GM12873 (cell line): ENCODE data around the gene HS6ST1.

Source experiments
- TF ChIP-seq, protein P1 (sequence below): IDR thresholded peaks from 2 replicates; pipeline ENCODE4 v1.5.1; 2012; ENCODE audit warnings: low read depth, mild to moderate bottlenecking, moderate library complexity, low read length, control low read depth; ENCODE audit not compliant: insufficient read depth; ENCODE audit errors: missing control alignments

Gene HS6ST1

DNA sequence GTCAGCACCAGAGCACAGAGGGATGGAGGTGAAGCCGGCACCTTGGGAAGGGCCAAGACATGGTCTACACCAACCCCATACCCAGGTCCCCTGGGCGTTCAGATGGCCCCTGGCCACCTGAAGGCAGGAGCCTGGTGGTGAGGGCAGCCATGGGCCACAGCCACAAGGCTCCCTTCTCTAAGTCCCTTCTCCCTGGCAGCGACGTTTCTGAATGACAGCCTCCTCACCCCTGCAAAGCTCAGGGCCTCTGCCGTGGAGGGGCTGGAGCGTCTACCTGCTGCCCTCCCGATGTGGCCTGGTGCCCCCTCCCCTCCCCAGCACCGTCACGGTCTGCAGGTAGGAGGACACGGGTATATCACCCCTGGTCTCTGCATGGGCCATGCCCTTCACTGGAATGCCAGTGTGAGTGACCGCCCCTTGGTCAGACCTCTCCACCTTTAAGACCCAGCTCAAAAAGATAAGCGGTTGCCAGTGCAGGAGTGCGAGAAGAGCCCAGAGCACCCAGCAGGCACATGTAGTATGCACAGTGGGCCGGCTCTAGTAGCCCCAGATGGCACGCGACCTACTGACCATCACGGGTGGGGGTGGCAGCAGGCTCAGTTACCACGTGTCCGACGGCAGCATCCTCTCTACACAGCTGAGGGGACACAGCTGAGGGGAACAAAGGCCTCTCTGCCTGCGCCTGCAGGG lies 46.6 kb downstream of the HS6ST1 start:
- TF ChIP-seq, protein P1, sequence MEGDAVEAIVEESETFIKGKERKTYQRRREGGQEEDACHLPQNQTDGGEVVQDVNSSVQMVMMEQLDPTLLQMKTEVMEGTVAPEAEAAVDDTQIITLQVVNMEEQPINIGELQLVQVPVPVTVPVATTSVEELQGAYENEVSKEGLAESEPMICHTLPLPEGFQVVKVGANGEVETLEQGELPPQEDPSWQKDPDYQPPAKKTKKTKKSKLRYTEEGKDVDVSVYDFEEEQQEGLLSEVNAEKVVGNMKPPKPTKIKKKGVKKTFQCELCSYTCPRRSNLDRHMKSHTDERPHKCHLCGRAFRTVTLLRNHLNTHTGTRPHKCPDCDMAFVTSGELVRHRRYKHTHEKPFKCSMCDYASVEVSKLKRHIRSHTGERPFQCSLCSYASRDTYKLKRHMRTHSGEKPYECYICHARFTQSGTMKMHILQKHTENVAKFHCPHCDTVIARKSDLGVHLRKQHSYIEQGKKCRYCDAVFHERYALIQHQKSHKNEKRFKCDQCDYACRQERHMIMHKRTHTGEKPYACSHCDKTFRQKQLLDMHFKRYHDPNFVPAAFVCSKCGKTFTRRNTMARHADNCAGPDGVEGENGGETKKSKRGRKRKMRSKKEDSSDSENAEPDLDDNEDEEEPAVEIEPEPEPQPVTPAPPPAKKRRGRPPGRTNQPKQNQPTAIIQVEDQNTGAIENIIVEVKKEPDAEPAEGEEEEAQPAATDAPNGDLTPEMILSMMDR, result no peak

DNA sequence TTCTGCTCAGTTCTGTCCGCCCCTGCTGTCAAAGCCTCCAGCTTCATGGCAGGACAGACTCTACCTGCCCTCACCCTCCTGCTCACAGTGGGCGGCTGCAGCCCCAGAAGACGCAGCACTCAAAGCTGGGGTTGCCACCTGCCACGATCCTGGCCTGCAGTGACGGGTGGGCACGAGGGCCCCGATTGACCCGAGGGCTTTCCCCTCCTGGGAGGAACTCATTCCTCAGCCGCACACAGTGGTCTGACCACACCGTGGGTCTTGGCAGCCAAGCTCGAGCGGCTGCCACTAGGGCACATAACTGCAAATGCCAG lies 47.1 kb downstream of the HS6ST1 start:
- TF ChIP-seq, protein P1, result no peak

DNA sequence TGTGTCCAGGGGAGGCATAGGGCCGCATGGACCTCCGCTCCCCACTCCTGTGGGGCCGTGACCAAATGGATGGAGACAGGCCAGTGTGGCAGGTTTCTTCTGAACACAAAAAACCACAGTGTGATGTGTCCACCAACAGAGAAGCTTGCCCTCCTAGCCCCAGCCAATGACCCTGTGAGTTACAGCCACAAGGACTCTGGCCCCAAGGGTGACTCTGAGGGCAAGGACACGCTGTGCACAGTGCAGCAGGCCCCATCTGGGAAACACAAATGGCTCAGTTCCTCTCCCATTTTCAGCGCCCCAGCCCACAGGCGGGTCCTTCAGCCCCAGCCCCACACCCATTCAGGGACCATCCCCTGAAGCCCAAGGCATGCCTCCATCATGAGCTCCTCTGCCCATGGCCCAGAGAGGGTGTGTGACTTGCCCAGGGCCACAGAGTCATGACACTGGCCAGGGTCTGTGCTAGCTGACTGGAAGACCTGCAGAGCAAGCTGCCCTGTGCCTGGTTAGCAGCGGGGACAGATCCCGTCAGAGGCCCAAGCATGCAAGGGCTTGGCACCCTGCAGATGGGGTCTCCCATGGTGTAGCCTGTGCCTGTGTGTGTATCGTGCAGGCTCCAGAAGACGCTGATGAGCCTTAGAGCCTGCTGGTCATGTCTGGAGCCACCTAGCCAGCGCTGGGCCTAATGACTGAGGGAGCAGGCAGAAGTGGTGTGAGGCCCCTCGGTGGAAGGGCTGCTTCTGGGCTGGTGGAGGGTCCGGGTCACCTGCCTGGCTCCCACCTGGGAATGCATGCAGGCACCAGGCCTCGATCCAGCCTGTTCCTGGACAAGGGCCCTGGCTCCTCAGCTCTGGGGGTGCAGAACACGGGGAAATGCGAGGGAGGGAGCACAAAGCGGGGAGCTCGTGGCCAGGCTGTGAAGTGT lies 47.7 kb downstream of the HS6ST1 start:
- TF ChIP-seq, protein P1, result no peak

DNA sequence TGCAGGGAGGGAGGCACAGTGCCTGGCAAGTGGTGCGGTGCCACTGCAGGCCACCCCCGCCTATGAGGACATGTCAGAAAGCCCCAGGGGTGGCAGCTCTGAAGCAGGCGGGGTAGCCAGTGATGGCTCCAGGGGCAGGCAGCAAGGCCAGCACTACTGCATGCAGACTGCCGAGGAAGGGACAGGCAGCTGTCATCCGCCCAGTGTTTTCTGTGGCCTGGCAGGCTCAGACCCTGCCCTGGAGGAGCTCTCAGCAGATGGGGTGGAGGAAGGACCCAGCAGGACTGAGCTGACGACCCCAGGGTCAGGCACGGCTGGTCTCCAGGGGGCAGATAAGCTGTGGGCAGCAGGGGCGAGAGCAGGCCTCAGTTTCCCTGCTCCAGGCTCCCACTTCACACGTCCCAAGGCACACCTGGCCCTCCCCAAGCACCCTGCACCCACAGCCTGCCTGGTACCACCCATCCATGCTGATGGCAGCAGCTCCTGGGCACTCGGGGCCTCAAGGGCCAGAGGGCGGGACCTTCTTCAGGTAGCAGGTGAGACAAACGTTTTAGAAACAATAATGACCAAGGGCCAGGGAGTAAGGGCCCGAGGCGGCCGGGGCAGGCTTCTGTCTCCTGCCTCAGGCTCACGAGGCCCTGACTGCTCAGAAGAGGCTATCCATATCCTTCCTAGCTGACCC lies 48.5 kb downstream of the HS6ST1 start:
- TF ChIP-seq, protein P1, result no peak

DNA sequence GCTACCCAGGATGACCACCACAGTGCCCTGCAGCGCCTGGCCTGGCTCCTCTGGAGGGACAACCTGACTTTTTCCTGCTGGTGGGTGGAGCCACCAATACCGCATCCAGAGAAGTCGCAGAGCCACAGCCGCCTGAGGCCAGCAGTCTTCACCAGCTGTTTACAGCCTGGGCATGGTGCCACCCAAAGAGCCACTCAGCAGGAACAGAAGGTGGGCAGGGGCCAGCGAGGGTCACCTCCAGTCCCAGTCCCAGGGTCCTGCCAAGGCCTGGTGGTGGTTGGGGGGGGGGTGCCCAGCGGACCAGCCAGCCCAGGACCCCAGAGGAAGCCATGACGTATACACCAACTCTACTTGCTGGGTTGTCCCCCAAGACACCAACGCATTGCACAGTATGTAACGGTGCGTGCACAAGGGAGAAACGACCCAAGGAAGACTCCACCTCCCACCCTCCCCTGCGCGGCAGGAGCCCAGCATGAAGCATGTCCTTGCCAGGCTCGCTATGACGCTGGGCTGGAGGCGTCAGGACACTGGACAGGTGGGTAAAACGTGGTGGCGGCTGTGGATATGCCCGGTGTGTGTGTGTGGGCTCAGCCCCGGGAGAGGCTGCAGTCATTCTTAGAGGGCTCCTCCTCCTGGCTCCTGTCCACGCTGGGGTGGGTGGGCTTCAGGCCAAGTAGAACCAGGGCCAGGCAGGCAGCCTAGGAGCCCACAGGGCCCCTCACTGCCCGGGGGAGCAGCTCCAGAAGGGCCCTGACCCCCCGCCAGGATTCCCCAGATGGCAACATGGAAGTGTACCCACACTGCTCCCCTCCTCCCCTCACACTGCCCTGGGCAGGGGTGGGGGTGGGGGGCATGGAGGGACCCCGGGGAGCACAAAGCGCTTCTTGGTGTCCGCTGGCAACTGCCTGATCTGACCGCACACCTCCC lies 49.3 kb downstream of the HS6ST1 start:
- TF ChIP-seq, protein P1, result no peak

DNA sequence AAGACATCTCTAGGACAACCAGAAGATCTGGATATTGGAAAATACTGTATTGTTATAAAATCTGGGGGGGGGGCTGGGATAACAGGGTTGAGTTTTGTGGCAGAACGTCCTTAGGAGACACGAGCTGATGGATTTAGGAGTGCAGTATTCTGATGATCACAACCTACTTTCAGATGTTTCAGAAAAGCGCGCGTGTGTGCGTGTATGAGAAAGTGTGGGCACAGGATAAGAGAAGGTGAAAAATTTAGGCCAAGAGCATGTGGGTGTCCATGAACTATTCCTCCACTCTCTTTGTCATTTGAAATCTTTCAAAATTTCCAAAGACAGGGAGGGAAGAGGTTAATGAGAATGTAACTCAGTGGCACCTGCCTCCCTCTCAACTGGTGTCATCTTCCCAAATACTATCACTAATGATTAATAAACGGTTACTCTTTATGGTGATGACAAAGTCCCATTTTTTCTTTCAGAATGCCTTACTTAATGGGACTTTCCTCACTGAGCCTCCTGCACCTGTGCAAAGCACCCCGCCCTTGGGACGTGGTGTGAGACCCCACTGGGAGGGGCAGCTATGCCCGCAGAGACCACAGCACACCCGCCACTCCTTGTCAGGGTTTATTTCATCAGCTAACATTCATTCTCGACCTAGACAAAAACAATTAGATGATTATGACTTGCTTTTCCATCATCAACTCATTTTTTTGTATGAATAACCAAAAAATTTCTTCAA lies 53.6 kb downstream of the HS6ST1 start:
- TF ChIP-seq, protein P1, result no peak
